ENCODE results near the gene DIAPH3.

Gene DIAPH3

GRCh38 chr13:60152114-60152513 lies 11.6 kb downstream of the DIAPH3 start:
- no peak for DNase-seq (ENCODE audit: low read depth, low spot score)

GRCh38 chr13:60150538-60150937 lies 13.2 kb downstream of the DIAPH3 start:
- no peak for DNase-seq (ENCODE audit: low read depth, low spot score)

GRCh38 chr13:60148918-60149317 lies 14.8 kb downstream of the DIAPH3 start:
- DNase-seq (ENCODE audit: low read depth, low spot score) = no peak

DNA sequence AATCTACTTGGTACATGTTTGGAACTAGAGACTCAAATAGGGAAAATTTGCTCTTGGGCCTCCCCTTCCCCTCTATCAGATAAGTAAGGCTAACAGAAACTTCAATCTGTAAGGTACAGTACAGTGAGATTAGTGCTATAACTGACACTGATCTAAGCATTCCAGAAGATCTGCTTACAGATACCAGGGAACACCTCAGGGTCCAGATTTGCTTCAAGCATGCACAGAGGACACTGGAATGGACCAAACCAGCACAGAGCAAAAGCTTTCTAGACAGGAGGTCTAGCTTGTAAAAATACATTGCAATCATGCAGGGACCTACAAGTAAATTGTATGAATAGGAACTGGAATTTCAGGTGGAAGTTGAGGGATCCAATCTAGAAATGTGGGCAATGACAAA lies 16.4 kb downstream of the DIAPH3 start:
- no peak for DNase-seq (ENCODE audit: low read depth, low spot score)

DNA sequence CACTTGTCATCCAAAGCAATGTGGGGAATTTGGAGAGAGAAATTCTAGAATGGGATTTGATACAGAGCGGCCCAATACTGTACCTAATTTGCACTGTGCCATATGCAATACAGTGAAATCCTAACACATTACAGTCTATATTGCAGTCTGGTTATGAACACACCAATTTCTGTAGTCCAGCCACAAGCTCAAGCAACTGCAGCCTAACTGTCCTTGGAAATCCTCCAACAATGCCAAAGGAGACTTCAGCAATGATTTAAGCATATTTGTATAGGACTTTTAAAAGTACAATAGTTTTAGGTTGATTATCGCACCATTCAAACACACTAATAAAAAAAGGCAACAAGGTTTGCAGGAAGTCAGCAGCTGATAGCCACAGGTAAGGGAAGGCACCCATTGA lies 17.3 kb downstream of the DIAPH3 start:
- no peak for DNase-seq (ENCODE audit: low read depth, low spot score)

DNA sequence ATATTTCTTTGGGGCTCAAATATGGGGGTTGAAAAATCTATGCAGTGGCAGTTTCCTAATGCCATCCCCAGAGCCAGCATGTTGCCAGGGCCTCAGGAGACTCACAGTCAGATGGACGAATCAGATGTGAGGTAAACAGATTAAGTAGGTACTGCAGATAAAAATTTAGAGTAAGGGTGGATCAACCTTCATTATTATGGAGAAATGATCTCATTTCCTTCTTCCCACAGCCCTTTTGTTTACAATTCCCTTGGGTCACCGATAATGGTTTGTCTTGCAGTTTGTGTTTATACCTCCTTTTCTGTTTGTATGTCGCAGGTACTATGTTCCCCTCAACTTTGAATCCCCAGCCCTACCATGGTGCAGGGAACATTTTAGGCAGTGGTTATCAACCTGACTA lies 20.0 kb downstream of the DIAPH3 start:
- DNase-seq (ENCODE audit: low read depth, low spot score) = no peak

DNA sequence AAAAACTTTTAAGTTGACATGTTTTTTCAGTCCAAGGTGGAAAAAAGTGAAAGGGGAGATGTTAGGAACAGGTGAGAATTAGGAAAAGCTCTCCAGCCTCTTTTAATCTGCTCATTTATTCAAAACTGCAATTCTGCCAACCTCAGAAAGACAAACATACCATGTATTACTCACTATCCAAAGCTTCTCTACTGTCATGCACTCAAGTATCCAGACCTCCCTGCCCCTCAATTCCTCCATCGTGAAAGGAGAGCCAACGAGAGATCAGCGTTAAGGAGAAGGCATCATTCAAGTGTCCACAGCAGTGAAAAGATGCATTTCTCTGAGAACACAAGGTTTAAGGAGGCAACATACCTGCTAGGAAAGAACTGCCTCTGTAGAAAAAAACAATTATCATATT lies 24.5 kb downstream of the DIAPH3 start:
- no peak for DNase-seq (ENCODE audit: low read depth, low spot score)

- DNase-seq (ENCODE audit: low read depth, low spot score) = no peak
Measured at GRCh38 chr13:60138674-60139073, 25.1 kb downstream of the DIAPH3 start.

GRCh38 chr13:60137911-60138560 lies 25.7 kb downstream of the DIAPH3 start:
- DNase-seq (ENCODE audit: low read depth, low spot score) = no peak

DNA sequence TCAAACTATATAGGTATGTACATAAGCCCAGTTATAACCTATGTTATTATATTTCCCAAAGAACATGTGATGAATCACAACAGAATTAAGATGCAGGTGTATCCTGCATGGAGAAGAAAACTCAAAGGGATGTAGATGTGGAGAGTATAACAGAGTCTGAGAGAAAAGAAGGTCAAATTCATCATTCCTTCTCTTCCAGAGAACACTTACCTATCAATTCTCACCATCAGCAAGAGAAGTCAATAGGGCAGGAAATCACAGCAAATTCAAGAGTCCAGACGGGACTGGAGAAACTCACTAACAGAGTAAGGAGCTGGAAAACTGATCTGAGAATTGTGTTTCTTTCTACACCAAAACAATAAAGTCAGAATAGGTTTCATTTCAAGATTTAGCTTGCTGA lies 28.4 kb downstream of the DIAPH3 start:
- DNase-seq (ENCODE audit: low read depth, low spot score) = no peak

- DNase-seq (ENCODE audit: low read depth, low spot score) = no peak
Measured at GRCh38 chr13:60134376-60134775, 29.4 kb downstream of the DIAPH3 start.

DNA sequence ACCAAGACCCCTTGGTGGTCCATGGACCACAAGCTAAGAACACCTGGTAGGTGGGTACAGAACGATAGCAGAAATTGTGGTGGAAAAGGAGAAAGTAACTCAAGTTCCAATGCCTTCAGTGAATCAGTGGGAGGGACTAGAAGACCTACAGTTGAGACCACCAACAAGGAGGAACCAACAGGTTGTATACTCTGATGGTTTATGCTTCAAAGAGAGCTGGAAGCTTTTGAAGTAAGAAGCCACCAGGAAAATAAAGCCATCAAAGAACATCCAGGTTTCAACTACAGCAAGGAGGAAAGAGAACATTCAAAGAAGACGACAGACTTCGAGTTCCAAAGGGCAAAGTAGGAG lies 42.4 kb downstream of the DIAPH3 start:
- DNase-seq (ENCODE audit: low read depth, low spot score) = no peak

GRCh38 chr13:60120617-60121336 lies 43.0 kb downstream of the DIAPH3 start:
- no peak for DNase-seq (ENCODE audit: low read depth, low spot score)

DNA sequence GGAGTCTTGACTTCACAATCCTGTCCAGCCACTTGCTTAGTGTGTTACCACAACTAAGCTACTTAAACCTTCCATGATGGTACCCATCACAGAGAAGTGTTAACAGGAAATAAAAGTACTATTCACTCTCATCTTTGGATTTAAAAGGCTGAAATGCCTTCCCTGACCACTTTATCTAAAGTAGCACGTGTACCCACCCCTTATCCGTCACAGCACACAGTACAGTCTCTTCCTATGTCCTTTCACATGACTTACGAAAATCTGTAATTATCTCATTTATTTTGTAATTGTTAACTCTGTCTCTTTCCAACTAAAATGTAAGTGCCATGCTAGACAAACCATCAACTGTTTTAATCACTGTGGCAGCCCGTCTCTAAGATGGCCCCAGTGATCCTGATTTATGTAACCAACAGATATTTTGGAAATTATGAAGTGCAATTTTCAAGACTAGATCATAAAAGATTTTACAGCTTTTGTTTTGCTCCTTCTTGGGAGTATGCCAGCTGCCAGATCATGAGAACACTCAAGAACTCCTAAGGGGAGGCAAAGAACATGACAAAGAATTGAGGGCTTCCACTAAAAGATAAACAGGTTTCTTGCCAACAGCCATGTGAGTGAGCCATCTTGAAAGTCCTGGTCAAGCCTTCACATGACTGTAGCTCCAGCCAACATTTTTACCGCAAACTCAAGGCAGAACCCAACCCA lies 44.9 kb downstream of the DIAPH3 start:
- no peak for DNase-seq (ENCODE audit: low read depth, low spot score)

- no peak for DNase-seq (ENCODE audit: low read depth, low spot score)
Measured at GRCh38 chr13:60114499-60115028, 49.2 kb downstream of the DIAPH3 start.

- DNase-seq (ENCODE audit: low read depth, low spot score) = no peak
Measured at GRCh38 chr13:60112771-60113170, 51.0 kb downstream of the DIAPH3 start.

- no peak for DNase-seq (ENCODE audit: low read depth, low spot score)
Measured at GRCh38 chr13:60111691-60112090, 52.0 kb downstream of the DIAPH3 start.

- no peak for DNase-seq (ENCODE audit: low read depth, low spot score)
Measured at GRCh38 chr13:60109285-60109684, 54.4 kb downstream of the DIAPH3 start.

- no peak for DNase-seq (ENCODE audit: low read depth, low spot score)
Measured at GRCh38 chr13:60108589-60108988, 55.1 kb downstream of the DIAPH3 start.

- DNase-seq (ENCODE audit: low read depth, low spot score) = no peak
Measured at GRCh38 chr13:60099631-60100420, 63.9 kb downstream of the DIAPH3 start.

- DNase-seq (ENCODE audit: low read depth, low spot score) = no peak
Measured at GRCh38 chr13:60095300-60095699, 68.4 kb downstream of the DIAPH3 start.

Measured in iPS DF 19.7 (cell line).